Sigmoid colon (tissue), 7 donors: ENCODE data around the gene LRP1B. TPM values are rescaled to one million over a fixed set of nuclear protein-coding genes. Genes with fewer than 3 reads are reported as not detected.

ENCODE experiments used
- DNase-seq: peaks from one replicate; pipeline ENCODE4 v3.0.0-alpha.2; 2019
- H3K27ac ChIP-seq, 4 donors: fragments of 200-600 bp; sonication (generic); one replicate each; pipeline ENCODE4 v1.5.1; 2016 to 2019; ENCODE audit warnings: mild to moderate bottlenecking in 1 of 4
- H3K27me3 ChIP-seq, 3 donors: fragments of 200-600 bp; sonication (generic); one replicate each; pipeline ENCODE4 v1.5.1; 2019; ENCODE audit warnings: mild to moderate bottlenecking in 1 of 3
- H3K36me3 ChIP-seq, 4 donors: fragments of 200-600 bp; sonication (generic); one replicate each; pipeline ENCODE4 v1.5.1; 2016 to 2019
- H3K4me1 ChIP-seq, 4 donors: fragments of 200-600 bp; sonication (generic); one replicate each; pipeline ENCODE4 v1.5.1; 2017 to 2019
- H3K4me3 ChIP-seq, 4 donors: fragments of 200-600 bp; sonication (generic); one replicate each; pipeline ENCODE4 v1.5.1; 2017 to 2019; ENCODE audit warnings: mild to moderate bottlenecking in 2 of 4, moderate library complexity in 1 of 4
- H3K9me3 ChIP-seq, 4 donors: fragments of 200-600 bp in 3 of 4; sonication (generic) in 3 of 4; one replicate each; pipeline versions ENCODE4 v1.5.1 to v1.6.1; 2013 to 2019
- EP300 ChIP-seq, 4 donors: sonication (generic); formaldehyde crosslinking; IDR thresholded peaks; one replicate each; pipeline ENCODE4 v1.6.1; 2017; ENCODE audit warnings: antibody characterized with exemption in 4 of 4
- POLR2A ChIP-seq, 2 donors: fragments of 450-650 bp; IDR thresholded peaks; one replicate each; pipeline ENCODE4 v1.6.1; 2016; ENCODE audit warnings: antibody characterized with exemption in 2 of 2, mild to moderate bottlenecking in 2 of 2, moderate library complexity in 2 of 2
- POLR2AphosphoS5 ChIP-seq, 4 donors: sonication (generic); formaldehyde crosslinking; IDR thresholded peaks; one replicate each; pipeline ENCODE4 v1.6.1; 2017; ENCODE audit warnings: antibody characterized with exemption in 4 of 4
- WGBS, 2 donors: extraction: QIAGEN DNeasy Blood & Tissue Kit; methylation state at CpG; one replicate each; pipeline ENCODE4 v1.1.7; 2013; 5-methylcytosine and 5-hydroxymethylcytosine counted together
- intact Hi-C: fragments of 100-400 bp; cut with DNase I; formaldehyde crosslinking; loops from one replicate; pipeline ENCODE4 v1.15.1; 2023
- polyA plus RNA-seq, 3 donors: library from polyadenylated mRNA; stranded (reverse); fragments of 200-250 nt; gene quantifications; one replicate each; pipeline ENCODE4 v1.2.3, GENCODE V29; 2013
- small RNA-seq, 3 donors: library from RNA; depleted of rRNA; stranded (forward); fragments of <200 nt; gene quantifications; one replicate each; pipeline ENCODE3, GENCODE V24; 2016
- total RNA-seq, 4 donors: library from RNA; depleted of rRNA; stranded (reverse); fragments of >200 nt; gene quantifications; one replicate each; pipeline ENCODE4 v1.1.0, GENCODE V29; 2016
- TF ChIP-seq, protein P1 (sequence below), 4 experiments: fragments of 450-650 bp in 3 of 4; fragments of 200-600 bp in 1 of 4; IDR thresholded peaks; one replicate each; pipeline ENCODE4 v1.5.1; 2016 to 2019; ENCODE audit warnings: antibody characterized with exemption in 4 of 4, mild to moderate bottlenecking in 3 of 4, moderate library complexity in 2 of 4
- donor health status: healthy with polysubstance abuse.
- donor health status: Bipolar disorder and iron deficiency.
- donor health status: healthy.

Gene LRP1B
- total and polyA plus RNA-seq, 7 donors: 0.06 to 5.1 (median 2.0) TPM; not detected in 1

DNA sequence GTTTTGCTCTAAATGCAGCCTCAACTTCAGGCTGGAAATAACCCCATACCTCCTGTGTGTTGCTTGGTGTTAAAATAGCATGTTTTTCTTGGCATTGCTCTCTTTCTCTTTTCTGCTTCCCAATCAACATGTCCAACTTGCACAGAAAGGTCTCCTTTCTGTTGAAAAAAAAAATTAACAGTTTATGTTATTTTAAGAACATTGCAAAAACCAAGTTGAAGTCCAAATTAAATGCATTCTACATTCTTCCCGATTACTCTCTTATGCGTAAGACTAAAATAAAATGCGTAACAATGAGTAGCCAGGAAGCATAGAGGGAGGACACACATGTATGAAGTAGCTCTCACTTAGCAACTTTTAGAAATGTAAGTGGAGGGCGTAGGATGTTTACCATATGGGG lies 1944.5 kb downstream of the LRP1B start:
- TF ChIP-seq, protein P1, sequence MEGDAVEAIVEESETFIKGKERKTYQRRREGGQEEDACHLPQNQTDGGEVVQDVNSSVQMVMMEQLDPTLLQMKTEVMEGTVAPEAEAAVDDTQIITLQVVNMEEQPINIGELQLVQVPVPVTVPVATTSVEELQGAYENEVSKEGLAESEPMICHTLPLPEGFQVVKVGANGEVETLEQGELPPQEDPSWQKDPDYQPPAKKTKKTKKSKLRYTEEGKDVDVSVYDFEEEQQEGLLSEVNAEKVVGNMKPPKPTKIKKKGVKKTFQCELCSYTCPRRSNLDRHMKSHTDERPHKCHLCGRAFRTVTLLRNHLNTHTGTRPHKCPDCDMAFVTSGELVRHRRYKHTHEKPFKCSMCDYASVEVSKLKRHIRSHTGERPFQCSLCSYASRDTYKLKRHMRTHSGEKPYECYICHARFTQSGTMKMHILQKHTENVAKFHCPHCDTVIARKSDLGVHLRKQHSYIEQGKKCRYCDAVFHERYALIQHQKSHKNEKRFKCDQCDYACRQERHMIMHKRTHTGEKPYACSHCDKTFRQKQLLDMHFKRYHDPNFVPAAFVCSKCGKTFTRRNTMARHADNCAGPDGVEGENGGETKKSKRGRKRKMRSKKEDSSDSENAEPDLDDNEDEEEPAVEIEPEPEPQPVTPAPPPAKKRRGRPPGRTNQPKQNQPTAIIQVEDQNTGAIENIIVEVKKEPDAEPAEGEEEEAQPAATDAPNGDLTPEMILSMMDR (IDR thresholded peaks at IDR 0.05): no peak
- TF ChIP-seq EP300 (IDR thresholded peaks at IDR 0.05) (no peak), POLR2AphosphoS5 (IDR thresholded peaks at IDR 0.05) (no peak), POLR2A (IDR thresholded peaks at IDR 0.05) (no peak)
- intact Hi-C loops: no loop called here
- H3K4me1 ChIP-seq: no peaks in the 10 kb centered on the region
- no peak for DNase-seq
- WGBS, 2 donors: 81 to 87% methylated on average over 4 of the region's 4 CpGs
- no peaks in the 10 kb centered on the region for H3K9me3 ChIP-seq
- no peak overlapping the region for H3K27ac ChIP-seq
- no peaks in the 10 kb centered on the region for H3K36me3 ChIP-seq
- H3K27me3 ChIP-seq: no peaks in the 10 kb centered on the region
- H3K4me3 ChIP-seq: no peak overlapping the region

DNA sequence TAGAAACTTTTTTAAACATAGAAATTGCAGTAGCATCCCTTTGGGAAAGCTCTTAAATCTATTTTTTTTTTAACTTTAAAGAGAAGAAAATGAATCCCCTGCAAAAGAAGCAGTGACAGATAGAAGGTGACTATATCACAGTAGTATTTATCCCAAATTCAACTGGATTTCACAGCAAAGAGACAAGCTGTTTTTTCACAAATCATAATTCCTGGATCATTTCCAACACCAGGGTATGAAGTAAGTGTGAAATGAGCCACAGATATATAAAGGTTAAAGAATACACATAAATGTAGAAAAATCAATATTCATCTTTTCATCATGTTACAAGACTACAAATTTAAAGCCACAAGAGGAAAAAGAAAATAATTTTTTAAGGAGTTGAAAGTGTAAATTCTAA lies 1945.7 kb downstream of the LRP1B start:
- Histone ChIP-seq H3K4me3 (no peak overlapping the region), H3K4me1 (no peaks in the 10 kb centered on the region), H3K27me3 (no peaks in the 10 kb centered on the region), H3K27ac (no peak overlapping the region), H3K36me3 (no peaks in the 10 kb centered on the region), H3K9me3 (no peaks in the 10 kb centered on the region)
- TF ChIP-seq POLR2AphosphoS5 (IDR thresholded peaks at IDR 0.05): no peak
- TF ChIP-seq, protein P1 (IDR thresholded peaks at IDR 0.05): no peak
- TF ChIP-seq POLR2A (IDR thresholded peaks at IDR 0.05): no peak
- TF ChIP-seq EP300 (IDR thresholded peaks at IDR 0.05): no peak
- intact Hi-C loops: no loop called here
- DNase-seq: no peak

DNA sequence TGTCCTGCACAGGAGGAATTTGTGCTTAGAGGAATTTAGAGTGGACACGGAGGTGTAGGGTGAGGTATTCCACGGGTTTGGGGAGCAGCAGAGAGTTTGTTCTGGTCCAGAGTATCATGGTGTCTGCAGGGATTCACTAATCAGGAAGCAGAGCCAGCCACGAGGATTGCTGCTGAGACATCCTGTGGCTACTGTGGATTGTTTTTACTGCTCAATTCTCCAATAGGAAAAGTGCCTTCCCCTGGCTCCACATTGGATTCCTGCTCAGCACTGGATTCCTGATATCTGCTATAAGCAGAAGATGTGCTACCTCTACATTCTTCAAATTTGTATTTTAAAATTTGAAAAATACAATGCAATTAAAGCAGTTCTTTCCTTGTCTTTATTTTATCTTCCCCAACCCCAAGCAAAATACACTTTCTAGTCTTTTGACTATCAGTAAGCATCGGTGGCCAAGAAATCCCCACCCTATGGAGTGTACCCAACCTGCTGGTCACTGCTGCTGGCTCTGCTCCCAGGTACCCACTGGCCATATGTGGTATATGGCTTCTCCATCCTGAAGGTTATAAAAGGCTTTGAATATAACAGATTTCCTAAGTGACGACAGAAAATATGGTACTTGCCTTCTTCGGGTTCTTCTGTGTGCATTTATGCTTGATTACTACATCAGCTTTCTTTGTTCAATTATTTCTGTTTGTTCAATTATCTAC lies 1947.6 kb downstream of the LRP1B start:
- Histone ChIP-seq H3K9me3 (no peaks in the 10 kb centered on the region), H3K27me3 (no peaks in the 10 kb centered on the region), H3K4me3 (no peak overlapping the region), H3K36me3 (no peaks in the 10 kb centered on the region), H3K27ac (no peak overlapping the region), H3K4me1 (no peaks in the 10 kb centered on the region)
- no peak for DNase-seq
- whole genome bisulfite sequencing, 2 donors: 60 to 78% methylated on average over 6 of the region's 6 CpGs
- TF ChIP-seq POLR2AphosphoS5 (IDR thresholded peaks at IDR 0.05): no peak
- TF ChIP-seq POLR2A (IDR thresholded peaks at IDR 0.05): no peak
- intact Hi-C loops: no loop called here

Small RNAs within 50 kb of the gene (small RNA-seq; reads per million reads assigned to genes)
- 0 reads per million in 3 donors for gene AC068287.1
- 0 reads per million in 3 donors for gene MTCO1P44
- gene RF00019: 0 reads per million in 3 donors
- 0 reads per million in 3 donors for gene RF02271
- 0 reads per million in 3 donors for gene RNU6-904P
